Lower leg skin (tissue), 3 donors: ENCODE results near the gene KCNS1.

Experiments
- POLR2A ChIP-seq, 2 donors: fragments of 450-650 bp; IDR thresholded peaks; one replicate each; pipeline ENCODE4 v1.6.1; 2016 to 2017; ENCODE audit warnings: antibody characterized with exemption in 2 of 2, mild to moderate bottlenecking in 1 of 2, moderate library complexity in 1 of 2
- TF ChIP-seq, protein P1 (sequence below), 3 donors: fragments of 450-650 bp; IDR thresholded peaks; one replicate each; pipeline ENCODE4 v1.5.1; 2016; ENCODE audit warnings: antibody characterized with exemption in 3 of 3, mild to moderate bottlenecking in 3 of 3, moderate library complexity in 2 of 3

DNA sequence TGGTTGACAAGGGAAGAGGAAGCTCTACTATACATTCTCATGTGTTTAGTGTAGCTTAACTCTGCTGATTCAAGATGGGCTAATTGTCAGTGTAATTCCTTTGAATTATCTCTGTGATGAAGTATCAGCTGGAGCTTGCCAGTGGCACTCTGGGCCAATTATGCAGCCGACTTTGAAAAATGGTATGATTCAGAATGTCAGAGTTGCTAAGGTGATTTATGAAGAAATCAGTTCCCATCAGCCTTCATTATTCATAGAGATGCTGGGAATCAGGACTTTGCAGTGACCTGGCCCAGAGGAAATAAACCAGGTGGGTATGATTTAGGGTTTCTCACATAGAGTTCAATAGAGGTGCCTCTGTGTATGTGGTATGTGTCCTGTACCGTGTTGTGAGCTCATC is 33.4 kb downstream of the KCNS1 start:
- TF ChIP-seq, protein P1, sequence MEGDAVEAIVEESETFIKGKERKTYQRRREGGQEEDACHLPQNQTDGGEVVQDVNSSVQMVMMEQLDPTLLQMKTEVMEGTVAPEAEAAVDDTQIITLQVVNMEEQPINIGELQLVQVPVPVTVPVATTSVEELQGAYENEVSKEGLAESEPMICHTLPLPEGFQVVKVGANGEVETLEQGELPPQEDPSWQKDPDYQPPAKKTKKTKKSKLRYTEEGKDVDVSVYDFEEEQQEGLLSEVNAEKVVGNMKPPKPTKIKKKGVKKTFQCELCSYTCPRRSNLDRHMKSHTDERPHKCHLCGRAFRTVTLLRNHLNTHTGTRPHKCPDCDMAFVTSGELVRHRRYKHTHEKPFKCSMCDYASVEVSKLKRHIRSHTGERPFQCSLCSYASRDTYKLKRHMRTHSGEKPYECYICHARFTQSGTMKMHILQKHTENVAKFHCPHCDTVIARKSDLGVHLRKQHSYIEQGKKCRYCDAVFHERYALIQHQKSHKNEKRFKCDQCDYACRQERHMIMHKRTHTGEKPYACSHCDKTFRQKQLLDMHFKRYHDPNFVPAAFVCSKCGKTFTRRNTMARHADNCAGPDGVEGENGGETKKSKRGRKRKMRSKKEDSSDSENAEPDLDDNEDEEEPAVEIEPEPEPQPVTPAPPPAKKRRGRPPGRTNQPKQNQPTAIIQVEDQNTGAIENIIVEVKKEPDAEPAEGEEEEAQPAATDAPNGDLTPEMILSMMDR (IDR thresholded peaks at IDR 0.05) = no peak
- no peak for TF ChIP-seq POLR2A (IDR thresholded peaks at IDR 0.05)
